Endodermal cell (in vitro differentiated cells): ENCODE results near the gene CSTF2T. TPM values are rescaled to one million over a fixed set of nuclear protein-coding genes. Genes with fewer than 3 reads are reported as not detected.

ENCODE experiments used
- DNase-seq: peaks from one replicate; pipeline ENCODE4 v3.0.0-alpha.2; 2017
- H3K27ac ChIP-seq: 2 replicates; pipeline ENCODE4 v1.5.1; 2013; ENCODE audit warnings: mild to moderate bottlenecking, low read depth, low read length, moderate library complexity
- H3K27me3 ChIP-seq: 2 replicates; pipeline ENCODE4 v1.6.1; 2013; ENCODE audit warnings: mild to moderate bottlenecking, low read length, moderate library complexity; ENCODE audit not compliant: insufficient read depth, control insufficient read depth, poor library complexity, severe bottlenecking
- H3K36me3 ChIP-seq: 2 replicates; pipeline ENCODE4 v1.7.0; 2013; ENCODE audit warnings: mild to moderate bottlenecking, low read length, moderate library complexity; ENCODE audit not compliant: control insufficient read depth, insufficient read depth
- H3K4me1 ChIP-seq: one replicate; pipeline ENCODE4 v1.7.0; 2013; ENCODE audit warnings: low read length; ENCODE audit not compliant: control insufficient read depth, insufficient read depth
- H3K4me3 ChIP-seq: 2 replicates; pipeline ENCODE4 v1.5.1; 2013; ENCODE audit warnings: mild to moderate bottlenecking, low read length, moderate library complexity
- H3K9ac ChIP-seq: 2 replicates; pipeline ENCODE4 v1.6.1; 2013; ENCODE audit warnings: mild to moderate bottlenecking, low read length, moderate library complexity; ENCODE audit not compliant: poor library complexity, severe bottlenecking; ENCODE audit errors: extremely low read depth
- H3K9me3 ChIP-seq: 2 replicates; pipeline ENCODE4 v1.6.1; 2013; ENCODE audit warnings: mild to moderate bottlenecking, low read length, moderate library complexity; ENCODE audit not compliant: control insufficient read depth
- H3K27ac Mint-ChIP-seq: 2 replicates; pipeline ENCODE4 v1.8.0; 2020; ENCODE audit warnings: mixed read lengths
- H3K27me3 Mint-ChIP-seq: 2 replicates; pipeline ENCODE4 v1.8.0; 2021; ENCODE audit warnings: mild to moderate bottlenecking, mixed read lengths; ENCODE audit not compliant: insufficient read depth
- H3K36me3 Mint-ChIP-seq: 2 replicates; pipeline ENCODE4 v1.8.0; 2020; ENCODE audit warnings: low read depth, mixed read lengths
- H3K4me1 Mint-ChIP-seq: 2 replicates; pipeline ENCODE4 v1.8.0; 2020; ENCODE audit warnings: mixed read lengths
- H3K4me3 Mint-ChIP-seq: 2 replicates; pipeline ENCODE4 v1.8.0; 2020; ENCODE audit warnings: mild to moderate bottlenecking, moderate library complexity, mixed read lengths
- H3K9me3 Mint-ChIP-seq: 2 replicates; pipeline ENCODE4 v1.8.0; 2020; ENCODE audit warnings: mild to moderate bottlenecking, mixed read lengths
- WGBS, 2 experiments: methylation state at CpG; one replicate each; pipeline versions ENCODE4 v1.1.5 to v1.1.7; 2013; ENCODE audit warnings: missing lambda C conversion rate in 2 of 2, mixed read lengths in 1 of 2; ENCODE audit not compliant: insufficient coverage in 1 of 2, insufficient read length in 1 of 2; 5-methylcytosine and 5-hydroxymethylcytosine counted together
- total RNA-seq, 2 donors: library from RNA; stranded (reverse); fragmentation: NEBNext Ultra II Directional in 1 of 2; extraction: Animal tissue kit (Norgen Biotek cat#: 25700) in 1 of 2; gene quantifications; 2 replicates in 1 of 2; 3 replicates in 1 of 2; pipeline ENCODE4 v1.2.1, GENCODE V29; 2021
- TF ChIP-seq, protein P1 (sequence below): fragments of 200-600 bp; sonication (generic); conservative IDR thresholded peaks from 2 replicates; pipeline ENCODE4 v1.5.0; 2021; ENCODE audit warnings: antibody characterized with exemption, mild to moderate bottlenecking

Gene CSTF2T
- total RNA-seq, 2 donors from 2014 or later, result 26.9 to 32.9 TPM

DNA sequence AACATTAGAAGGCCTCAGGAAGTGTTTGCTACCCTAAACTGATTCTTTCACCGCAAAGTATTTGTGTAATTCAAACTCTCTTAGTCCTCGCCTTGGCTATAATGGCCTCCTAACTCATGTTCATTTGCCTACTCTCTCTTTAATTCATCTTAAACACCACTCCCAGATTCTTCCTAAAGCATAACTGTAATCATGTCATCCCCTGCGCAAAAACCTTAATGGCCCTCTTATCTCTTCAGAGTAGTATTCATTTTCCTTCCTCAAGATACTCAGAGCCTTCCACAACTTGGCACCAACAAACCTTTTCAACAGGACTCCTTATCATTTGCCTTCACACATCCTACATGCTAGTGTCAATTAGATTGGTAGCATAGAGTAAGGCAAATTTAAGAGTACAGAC, 42.9 kb downstream of the CSTF2T start:
- Mint-ChIP-seq H3K4me3 (no peak overlapping the region), H3K36me3 (no peaks in the 10 kb centered on the region), H3K9me3 (no peaks in the 10 kb centered on the region), H3K4me1 (no peaks in the 10 kb centered on the region), H3K27ac (no peak overlapping the region), H3K27me3 (no peaks in the 10 kb centered on the region)
- Histone ChIP-seq H3K4me1 (no peaks in the 10 kb centered on the region), H3K9ac (no peak overlapping the region), H3K9me3 (no peaks in the 10 kb centered on the region), H3K27me3 (no peaks in the 10 kb centered on the region), H3K4me3 (no peak overlapping the region), H3K36me3 (no peaks in the 10 kb centered on the region), H3K27ac (no peak overlapping the region)
- no peak for DNase-seq
- TF ChIP-seq, protein P1, sequence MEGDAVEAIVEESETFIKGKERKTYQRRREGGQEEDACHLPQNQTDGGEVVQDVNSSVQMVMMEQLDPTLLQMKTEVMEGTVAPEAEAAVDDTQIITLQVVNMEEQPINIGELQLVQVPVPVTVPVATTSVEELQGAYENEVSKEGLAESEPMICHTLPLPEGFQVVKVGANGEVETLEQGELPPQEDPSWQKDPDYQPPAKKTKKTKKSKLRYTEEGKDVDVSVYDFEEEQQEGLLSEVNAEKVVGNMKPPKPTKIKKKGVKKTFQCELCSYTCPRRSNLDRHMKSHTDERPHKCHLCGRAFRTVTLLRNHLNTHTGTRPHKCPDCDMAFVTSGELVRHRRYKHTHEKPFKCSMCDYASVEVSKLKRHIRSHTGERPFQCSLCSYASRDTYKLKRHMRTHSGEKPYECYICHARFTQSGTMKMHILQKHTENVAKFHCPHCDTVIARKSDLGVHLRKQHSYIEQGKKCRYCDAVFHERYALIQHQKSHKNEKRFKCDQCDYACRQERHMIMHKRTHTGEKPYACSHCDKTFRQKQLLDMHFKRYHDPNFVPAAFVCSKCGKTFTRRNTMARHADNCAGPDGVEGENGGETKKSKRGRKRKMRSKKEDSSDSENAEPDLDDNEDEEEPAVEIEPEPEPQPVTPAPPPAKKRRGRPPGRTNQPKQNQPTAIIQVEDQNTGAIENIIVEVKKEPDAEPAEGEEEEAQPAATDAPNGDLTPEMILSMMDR, result no peak
- 96% methylated on average over 3 of the region's 3 CpGs for WGBS, 2 experiments

DNA sequence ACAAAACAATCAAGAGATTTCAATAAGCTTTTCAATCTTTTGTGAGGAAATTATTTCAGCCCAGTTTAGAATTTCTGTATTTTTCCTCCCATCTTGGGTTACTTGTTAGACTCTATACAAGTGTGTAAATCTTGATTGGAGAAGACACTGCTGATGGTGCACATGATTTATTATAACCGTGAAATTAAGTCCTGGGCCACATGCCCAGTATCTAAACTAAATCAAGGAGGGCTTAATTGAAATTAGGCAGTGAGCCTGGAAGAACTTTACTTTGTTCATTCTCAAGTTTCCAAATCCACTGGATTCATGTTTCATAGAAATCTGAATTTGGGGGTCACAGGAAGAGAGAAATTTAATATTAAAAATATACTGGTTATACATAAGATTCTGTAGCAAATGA, 44.5 kb downstream of the CSTF2T start:
- TF ChIP-seq, protein P1, result no peak
- Mint-ChIP-seq H3K36me3 (no peaks in the 10 kb centered on the region), H3K9me3 (no peaks in the 10 kb centered on the region), H3K4me3 (no peak overlapping the region), H3K27me3 (no peaks in the 10 kb centered on the region), H3K27ac (no peak overlapping the region), H3K4me1 (no peaks in the 10 kb centered on the region)
- Histone ChIP-seq H3K4me3 (no peak overlapping the region), H3K4me1 (no peaks in the 10 kb centered on the region), H3K27ac (no peak overlapping the region), H3K27me3 (no peaks in the 10 kb centered on the region), H3K9me3 (no peaks in the 10 kb centered on the region), H3K9ac (no peak overlapping the region), H3K36me3 (no peaks in the 10 kb centered on the region)
- no peak for DNase-seq
- 94% methylated on average over 1 of the region's 1 CpG; no CpG with 5 or more reads in 1 of the 2 experiments for WGBS, 2 experiments

DNA sequence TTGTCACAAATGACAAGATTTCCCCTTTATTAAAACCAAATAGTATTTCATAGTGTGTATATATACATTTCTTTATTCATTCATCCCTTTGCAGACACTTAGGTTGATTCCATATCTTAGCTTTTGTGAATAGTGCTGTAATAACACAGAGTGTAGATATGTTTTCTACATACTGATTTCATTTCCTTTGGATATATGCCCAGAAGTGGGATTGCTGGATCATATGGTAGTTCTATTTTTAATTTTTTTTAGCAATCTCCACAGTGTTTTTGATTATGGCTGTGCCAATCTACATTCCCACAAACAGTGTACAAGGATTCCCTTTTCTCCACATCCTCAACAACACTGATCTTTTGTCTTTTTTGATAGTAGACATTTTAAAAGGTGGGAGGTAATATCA, 46.4 kb downstream of the CSTF2T start:
- H3K36me3 ChIP-seq, result no peaks in the 10 kb centered on the region
- TF ChIP-seq, protein P1, result no peak
- Mint-ChIP-seq H3K4me3 (no peak overlapping the region), H3K4me1 (no peaks in the 10 kb centered on the region), H3K9me3 (no peaks in the 10 kb centered on the region), H3K36me3 (no peaks in the 10 kb centered on the region), H3K27ac (no peak overlapping the region), H3K27me3 (no peaks in the 10 kb centered on the region)
- H3K9ac ChIP-seq, result no peak overlapping the region
- no peak overlapping the region for H3K4me3 ChIP-seq
- no peak for DNase-seq
- no peaks in the 10 kb centered on the region for H3K4me1 ChIP-seq
- H3K27me3 ChIP-seq, result no peaks in the 10 kb centered on the region
- H3K27ac ChIP-seq, result no peak overlapping the region
- H3K9me3 ChIP-seq, result no peaks in the 10 kb centered on the region
